Measurements from ENCODE around the gene XIST.
A peak's percentile ranks its signal among the peaks of the same experiment; 100 is the strongest.
"Not testable (repeated sequence)": the region's sequence is repeated elsewhere in the genome, so short reads cannot be mapped to it uniquely, and the experiment has no call there.

The XIST gene

GRCh38 chrX:73841337-73841736 is 11.2 kb downstream of the XIST start:
- no peak overlapping the region for H3K4me3 ChIP-seq (ENCODE audit: low read length)

GRCh38 chrX:73840120-73840924 is 12.2 kb downstream of the XIST start:
- H3K4me3 ChIP-seq (ENCODE audit: low read length): no peak overlapping the region
- DNase-seq (ENCODE audit: low read depth, low spot score): no peak

More at GRCh38 chrX:73841337-73841736, 11.2 kb downstream of the XIST start:
- DNase-seq (ENCODE audit: low read depth, low spot score): no peak

GRCh38 chrX:73839152-73839551 is 13.4 kb downstream of the XIST start:
- no peak overlapping the region for H3K4me3 ChIP-seq (ENCODE audit: low read length)
- DNase-seq (ENCODE audit: low read depth, low spot score): no peak

GRCh38 chrX:73838123-73838522 is 14.4 kb downstream of the XIST start:
- DNase-seq (ENCODE audit: low read depth, low spot score): no peak
- H3K4me3 ChIP-seq (ENCODE audit: low read length): no peak overlapping the region

GRCh38 chrX:73836956-73837477 is 15.5 kb downstream of the XIST start:
- DNase-seq (ENCODE audit: low read depth, low spot score): no peak
- H3K4me3 ChIP-seq (ENCODE audit: low read length): no peak overlapping the region

- H3K4me3 ChIP-seq (ENCODE audit: low read length): no peak overlapping the region
- no peak for DNase-seq (ENCODE audit: low read depth, low spot score)
Observed at GRCh38 chrX:73834219-73834618, 18.3 kb downstream of the XIST start.

- H3K4me3 ChIP-seq (ENCODE audit: low read length): no peak overlapping the region
- DNase-seq (ENCODE audit: low read depth, low spot score): no peak
Observed at GRCh38 chrX:73832319-73832718, 20.2 kb downstream of the XIST start.

GRCh38 chrX:73831500-73831899 is 21.0 kb downstream of the XIST start:
- peak; percentile 10 for DNase-seq (ENCODE audit: low read depth, low spot score)
- H3K4me3 ChIP-seq (ENCODE audit: low read length): no peak overlapping the region

- H3K4me3 ChIP-seq (ENCODE audit: low read length): no peak overlapping the region
- no peak for DNase-seq (ENCODE audit: low read depth, low spot score)
Observed at GRCh38 chrX:73830489-73831414, 21.8 kb downstream of the XIST start.

- no peak for DNase-seq (ENCODE audit: low read depth, low spot score)
- H3K4me3 ChIP-seq (ENCODE audit: low read length): no peak overlapping the region
Observed at GRCh38 chrX:73829890-73830466, 22.5 kb downstream of the XIST start.

GRCh38 chrX:73828080-73828720 is 24.3 kb downstream of the XIST start:
- no peak overlapping the region for H3K4me3 ChIP-seq (ENCODE audit: low read length)
- no peak for DNase-seq (ENCODE audit: low read depth, low spot score)

- DNase-seq (ENCODE audit: low read depth, low spot score): no peak
Observed at GRCh38 chrX:73827406-73827805, 25.1 kb downstream of the XIST start.

GRCh38 chrX:73826996-73827395 is 25.5 kb downstream of the XIST start:
- no peak overlapping the region for H3K4me3 ChIP-seq (ENCODE audit: low read length)
- DNase-seq (ENCODE audit: low read depth, low spot score): no peak

More at GRCh38 chrX:73827406-73827805, 25.1 kb downstream of the XIST start:
- H3K4me3 ChIP-seq (ENCODE audit: low read length): no peak overlapping the region

GRCh38 chrX:73825569-73825968 is 26.9 kb downstream of the XIST start:
- DNase-seq (ENCODE audit: low read depth, low spot score): no peak
- H3K4me3 ChIP-seq (ENCODE audit: low read length): no peak overlapping the region

GRCh38 chrX:73823473-73824004 is 29.0 kb downstream of the XIST start:
- no peak for DNase-seq (ENCODE audit: low read depth, low spot score)
- no peak overlapping the region for H3K4me3 ChIP-seq (ENCODE audit: low read length)

GRCh38 chrX:73822775-73823174 is 29.7 kb downstream of the XIST start:
- no peak overlapping the region for H3K4me3 ChIP-seq (ENCODE audit: low read length)
- no peak for DNase-seq (ENCODE audit: low read depth, low spot score)

- no peak for DNase-seq (ENCODE audit: low read depth, low spot score)
- no peak overlapping the region for H3K4me3 ChIP-seq (ENCODE audit: low read length)
Observed at GRCh38 chrX:73821921-73822559, 30.5 kb downstream of the XIST start.

- not testable (repeated sequence) for DNase-seq (ENCODE audit: low read depth, low spot score); H3K4me3 ChIP-seq (ENCODE audit: low read length)
Observed at GRCh38 chrX:73819864-73820558, 32.5 kb downstream of the XIST start.
